BLaER1 treated with 17β-estradiol and CSF1 and Interleukin-3, amounts not matched to agents 10 nM and 100 nM (cell line): Measurements from ENCODE around the gene PSMC3.

Experiments
- H3K27ac ChIP-seq, 11 experiments: shearing (Covaris generic); formaldehyde crosslinking; 2 replicates each; pipeline ENCODE4 v1.8.1; 2022
- H3K27me3 ChIP-seq, 11 experiments: shearing (Covaris generic); formaldehyde crosslinking; 2 replicates each; pipeline ENCODE4 v1.8.1; 2022
- H3K36me3 ChIP-seq, 11 experiments: shearing (Covaris generic); formaldehyde crosslinking; 2 replicates each; pipeline ENCODE4 v1.8.1; 2022
- H3K4me1 ChIP-seq, 10 experiments: shearing (Covaris generic); formaldehyde crosslinking; 2 replicates each; pipeline ENCODE4 v1.8.1; 2022
- H3K4me2 ChIP-seq, 11 experiments: shearing (Covaris generic); formaldehyde crosslinking; 2 replicates each; pipeline ENCODE4 v1.8.1; 2022
- H3K4me3 ChIP-seq, 10 experiments: shearing (Covaris generic); formaldehyde crosslinking; 2 replicates each; pipeline ENCODE4 v1.8.1; 2022
- H3K9ac ChIP-seq, 11 experiments: shearing (Covaris generic); formaldehyde crosslinking; 2 replicates each; pipeline ENCODE4 v1.8.1; 2022
- H3K9me3 ChIP-seq, 11 experiments: shearing (Covaris generic); formaldehyde crosslinking; replicated peaks in 1 of 11; 2 replicates each; pipeline ENCODE4 v1.8.1; 2022
- H4K20me1 ChIP-seq, 11 experiments: shearing (Covaris generic); formaldehyde crosslinking; 2 replicates each; pipeline ENCODE4 v1.8.1; 2022
- Cebpa-rat ChIP-seq, 11 experiments: shearing (Covaris generic); IDR thresholded peaks; 2 replicates each; pipeline ENCODE4 v1.8.1; 2022

Gene PSMC3

DNA sequence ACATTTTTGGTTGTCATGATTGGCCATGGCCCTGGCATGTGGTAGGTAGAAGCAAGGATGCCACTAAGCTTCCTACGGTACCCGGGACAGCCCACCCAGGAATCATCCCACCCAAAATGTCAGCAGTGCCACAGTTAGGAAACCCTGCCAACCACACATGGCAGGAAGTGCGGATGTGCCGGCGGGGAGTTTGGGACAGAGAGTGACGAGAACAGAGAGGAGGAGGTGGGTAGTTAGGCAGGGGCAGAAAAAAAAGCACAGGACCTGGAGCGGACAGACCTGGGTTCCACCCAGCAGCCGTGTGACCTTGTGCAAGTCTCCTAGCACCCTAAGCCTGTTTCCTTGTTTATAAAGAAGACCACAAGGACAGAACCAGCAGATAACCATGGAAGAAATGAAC is 51.2 kb downstream of the PSMC3 start:
- TF ChIP-seq Cebpa-rat (IDR thresholded peaks at IDR 0.05) = no peak
- no peaks in the 10 kb centered on the region for H3K27me3 ChIP-seq
- peak overlapping the region in 9 of 10 experiments; percentile 76 to 99 (median 91); a peak in 18 of 20 replicates for H3K4me3 ChIP-seq
- peaks cover 57 to 79% (median 73%) of the 10 kb centered on the region in 11 experiments for H3K36me3 ChIP-seq
- peaks cover 23 to 70% (median 65%) of the 10 kb centered on the region in 11 experiments; a peak in 21 of 22 replicates for H4K20me1 ChIP-seq
- peak overlapping the region; percentile 94 to 100 (median 99) for H3K27ac ChIP-seq
- H3K9me3 ChIP-seq = no peaks in the 10 kb centered on the region
- H3K9ac ChIP-seq = peak overlapping the region; percentile 95 to 100 (median 99)
- H3K4me2 ChIP-seq = peak overlapping the region; percentile 90 to 100 (median 98)
- H3K4me1 ChIP-seq = peaks cover 51 to 75% (median 70%) of the 10 kb centered on the region in 10 experiments

DNA sequence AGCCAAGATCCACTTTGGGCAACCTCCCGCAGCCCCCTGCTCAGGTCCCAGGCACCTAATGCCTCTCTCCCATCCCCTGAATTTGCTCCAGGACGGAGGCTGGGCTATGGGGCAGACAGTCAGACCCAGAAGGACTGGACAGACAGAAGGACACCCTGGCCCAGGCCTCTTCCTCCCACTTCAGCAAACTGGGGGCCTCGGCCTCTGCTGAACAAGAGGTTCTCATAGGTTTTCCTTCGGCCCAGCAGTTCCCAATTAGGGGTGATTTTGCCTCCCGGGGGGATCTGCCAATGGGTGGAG is 51.6 kb downstream of the PSMC3 start:
- H3K4me2 ChIP-seq = peak overlapping the region; percentile 90 to 100 (median 98)
- H4K20me1 ChIP-seq = peaks cover 27 to 74% (median 68%) of the 10 kb centered on the region in 11 experiments; a peak in 21 of 22 replicates
- peak overlapping the region; percentile 94 to 100 (median 99) for H3K27ac ChIP-seq
- no peaks in the 10 kb centered on the region for H3K9me3 ChIP-seq
- H3K36me3 ChIP-seq = peaks cover 61 to 82% (median 76%) of the 10 kb centered on the region in 11 experiments
- H3K4me1 ChIP-seq = peaks cover 51 to 78% (median 72%) of the 10 kb centered on the region in 10 experiments
- TF ChIP-seq Cebpa-rat (IDR thresholded peaks at IDR 0.05) = no peak
- H3K9ac ChIP-seq = peak overlapping the region; percentile 95 to 100 (median 99)
- no peaks in the 10 kb centered on the region for H3K27me3 ChIP-seq
- peak overlapping the region in 9 of 10 experiments; percentile 76 to 99 (median 91); a peak in 18 of 20 replicates for H3K4me3 ChIP-seq

GRCh38 chr11:47373876-47374719 is 52.1 kb downstream of the PSMC3 start:
- Histone ChIP-seq H3K4me3 (peak overlapping the region in 9 of 10 experiments; percentile 76 to 99 (median 91); a peak in 18 of 20 replicates), H3K36me3 (peaks cover 66 to 88% (median 82%) of the 10 kb centered on the region in 11 experiments), H3K9ac (peak overlapping the region; percentile 95 to 100 (median 99)), H4K20me1 (peaks cover 33 to 79% (median 74%) of the 10 kb centered on the region in 11 experiments; a peak in 21 of 22 replicates), H3K27me3 (no peaks in the 10 kb centered on the region), H3K27ac (peak overlapping the region; percentile 94 to 100 (median 99)), H3K4me2 (peak overlapping the region; percentile 90 to 100 (median 98)), H3K9me3 (no peaks in the 10 kb centered on the region), H3K4me1 (peaks cover 47 to 78% (median 70%) of the 10 kb centered on the region in 10 experiments)
- no peak for TF ChIP-seq Cebpa-rat (IDR thresholded peaks at IDR 0.05)

DNA sequence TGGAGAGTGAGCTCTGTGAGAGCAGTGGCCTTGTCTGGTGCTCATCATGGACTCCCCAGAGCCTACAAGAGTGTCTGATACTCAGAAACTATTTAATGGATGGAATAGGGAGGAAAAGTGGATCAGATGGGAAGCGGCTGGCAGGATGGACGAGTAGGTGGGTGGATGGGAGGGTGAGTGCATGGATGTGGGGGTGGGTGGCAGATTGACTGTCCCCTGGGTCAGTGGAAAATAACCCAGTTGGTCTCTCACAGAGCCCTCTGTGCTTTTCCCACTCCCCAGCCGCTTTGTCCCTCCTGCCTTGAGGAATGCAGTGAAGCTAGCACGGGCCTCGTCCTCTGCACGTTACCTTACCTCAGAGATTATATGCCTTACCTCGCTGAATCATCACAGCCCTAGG is 53.8 kb downstream of the PSMC3 start:
- no peak for TF ChIP-seq Cebpa-rat (IDR thresholded peaks at IDR 0.05)
- Histone ChIP-seq H3K36me3 (peaks cover 83 to 100% (median 99%) of the 10 kb centered on the region in 11 experiments), H4K20me1 (peaks cover 43 to 96% (median 91%) of the 10 kb centered on the region in 11 experiments; a peak in 21 of 22 replicates), H3K27ac (peak overlapping the region in 8 of 11 experiments; percentile 4 to 99 (median 20); a peak in 8 of 22 replicates), H3K4me3 (peak overlapping the region in 2 of 10 experiments; percentile 40 to 76; a peak in 4 of 20 replicates), H3K4me2 (peak overlapping the region in 8 of 11 experiments; percentile 1 to 100 (median 96); a peak in 11 of 22 replicates), H3K9me3 (no peaks in the 10 kb centered on the region), H3K4me1 (peaks cover 44 to 87% (median 78%) of the 10 kb centered on the region in 10 experiments), H3K27me3 (no peaks in the 10 kb centered on the region), H3K9ac (peak overlapping the region; percentile 7 to 100 (median 95); a peak in 16 of 22 replicates)

- H3K4me1 ChIP-seq = peaks cover 38 to 100% (median 89%) of the 10 kb centered on the region in 10 experiments
- no peaks in the 10 kb centered on the region for H3K9me3 ChIP-seq
- peak overlapping the region in 8 of 11 experiments; percentile 4 to 99 (median 30); a peak in 8 of 22 replicates for H3K9ac ChIP-seq
- no peak for TF ChIP-seq Cebpa-rat (IDR thresholded peaks at IDR 0.05)
- peaks cover 98 to 100% (median 100%) of the 10 kb centered on the region in 11 experiments for H3K36me3 ChIP-seq
- no peaks in the 10 kb centered on the region for H3K27me3 ChIP-seq
- peaks cover 34 to 100% (median 100%) of the 10 kb centered on the region in 11 experiments for H4K20me1 ChIP-seq
- peak overlapping the region in 4 of 11 experiments; percentile 1 to 23 (median 12); a peak in 4 of 22 replicates for H3K27ac ChIP-seq
- peak overlapping the region in 8 of 11 experiments; percentile 2 to 98 (median 48); a peak in 16 of 22 replicates for H3K4me2 ChIP-seq
- H3K4me3 ChIP-seq = peak overlapping the region in 2 of 10 experiments; percentile 0 to 7; a peak in 1 of 20 replicates
These were observed 56.6 kb downstream of the PSMC3 start for GRCh38 chr11:47369676-47370075.
